GM12872 (cell line): ENCODE results near the gene C2CD4C.

Source experiments
- CTCF ChIP-seq: IDR thresholded peaks from 3 replicates; pipeline ENCODE4 v1.5.1; 2011; ENCODE audit warnings: low read depth, mild to moderate bottlenecking, low read length, moderate library complexity; ENCODE audit not compliant: insufficient read depth

Gene C2CD4C

DNA sequence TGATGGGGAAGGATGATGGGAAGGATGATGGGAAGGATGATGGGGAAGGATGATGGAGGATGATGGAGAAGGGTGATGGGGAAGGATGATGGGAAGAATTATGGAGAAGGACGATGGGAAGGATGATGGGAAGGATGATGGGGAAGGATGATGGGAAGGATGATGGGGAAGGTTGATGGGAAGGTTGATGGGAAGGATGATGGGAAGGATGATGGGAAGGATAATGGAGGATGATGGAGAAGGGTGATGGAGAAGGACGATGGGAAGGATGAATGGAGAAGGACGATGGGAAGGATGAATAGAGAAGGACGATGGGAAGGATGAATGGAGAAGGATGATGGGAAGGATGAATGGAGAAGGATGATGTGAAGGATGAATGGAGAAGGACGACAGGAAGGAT lies 13.5 kb downstream of the C2CD4C start:
- no peak for TF ChIP-seq CTCF

DNA sequence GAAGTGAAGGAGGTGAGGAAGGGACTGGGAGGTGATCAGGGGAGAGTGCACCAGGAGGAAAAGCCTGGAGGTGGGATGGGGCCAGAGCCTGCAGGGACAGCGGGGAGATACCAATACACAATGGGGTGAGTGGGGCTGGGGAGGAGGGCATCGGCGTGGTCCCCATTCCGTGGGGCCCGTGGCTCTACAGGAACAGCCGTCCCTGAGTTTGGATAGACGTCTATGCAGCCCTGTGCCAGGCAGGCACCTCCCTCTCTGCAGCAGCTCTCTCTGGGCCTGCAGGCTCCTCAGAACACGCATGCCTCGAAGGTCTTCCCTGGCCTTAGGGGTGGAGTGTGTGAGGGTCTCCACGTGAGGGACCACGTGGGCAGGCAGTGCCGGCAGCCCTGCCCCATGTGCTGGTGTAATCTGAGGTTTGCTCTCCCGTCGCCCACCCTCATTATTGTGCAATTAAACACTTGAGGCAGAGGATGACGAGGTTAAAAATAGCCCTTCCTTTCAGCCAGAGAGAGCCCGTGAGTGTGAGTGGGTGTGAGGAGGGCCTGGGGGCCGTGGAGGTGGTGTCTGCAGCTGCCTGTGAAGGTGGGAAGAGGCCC lies 16.5 kb downstream of the C2CD4C start:
- no peak for TF ChIP-seq CTCF

GRCh38 chr19:391726-392374 lies 17.1 kb downstream of the C2CD4C start:
- TF ChIP-seq CTCF, result no peak

- no peak for TF ChIP-seq CTCF
Observed at GRCh38 chr19:391207-391557, 17.8 kb downstream of the C2CD4C start.

- no peak for TF ChIP-seq CTCF
Observed at GRCh38 chr19:390386-391206, 18.4 kb downstream of the C2CD4C start.

DNA sequence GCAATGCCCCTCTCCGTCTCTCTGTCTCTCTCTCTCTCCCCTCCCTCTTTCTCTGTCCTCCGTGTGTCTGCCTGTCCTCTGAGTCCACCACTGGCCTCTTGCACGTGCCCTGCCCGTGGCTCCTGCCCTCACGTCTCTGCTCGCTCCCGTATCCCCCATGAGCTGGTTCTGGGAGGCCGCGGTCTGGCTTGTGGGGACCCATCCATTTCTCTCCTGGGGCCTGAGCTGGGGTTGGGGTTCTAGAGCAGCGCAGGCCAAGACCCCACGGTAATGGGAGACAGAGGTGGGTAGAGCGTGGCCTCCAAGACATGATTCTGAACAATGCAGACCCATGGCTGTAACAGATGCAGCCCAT lies 19.0 kb downstream of the C2CD4C start:
- TF ChIP-seq CTCF, result no peak

GRCh38 chr19:389255-389934 lies 19.6 kb downstream of the C2CD4C start:
- no peak for TF ChIP-seq CTCF
